ENCODE data around the gene GALM.

The GALM gene

DNA sequence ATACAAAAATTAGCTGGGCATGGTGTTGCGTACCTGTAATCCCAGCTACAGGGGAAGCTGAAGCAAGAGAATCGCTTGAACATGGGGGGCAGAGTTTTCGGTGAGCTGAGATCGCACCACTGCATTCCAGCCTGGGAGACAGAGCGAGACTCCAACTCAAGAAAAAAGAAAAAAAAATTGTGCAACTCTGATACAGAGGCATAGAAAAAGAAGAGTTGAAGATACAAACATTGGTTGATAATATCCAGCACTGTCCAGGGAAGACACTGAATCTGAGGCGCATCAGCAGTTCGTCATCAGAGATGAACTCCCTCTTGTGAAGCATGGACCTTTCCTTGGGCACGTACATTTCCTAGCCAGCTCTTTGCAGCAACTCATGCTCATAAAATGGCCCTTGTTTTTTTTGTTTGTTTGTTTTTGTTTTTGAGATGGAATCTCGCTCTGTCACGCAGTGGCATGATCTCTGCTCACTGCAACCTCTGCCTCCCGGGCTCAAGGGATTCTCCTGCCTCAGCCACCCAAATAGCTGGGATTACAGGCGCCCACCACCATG lies 16.7 kb upstream of the GALM start:
- no peak for DNase-seq (ENCODE audit: low spot score)

DNA sequence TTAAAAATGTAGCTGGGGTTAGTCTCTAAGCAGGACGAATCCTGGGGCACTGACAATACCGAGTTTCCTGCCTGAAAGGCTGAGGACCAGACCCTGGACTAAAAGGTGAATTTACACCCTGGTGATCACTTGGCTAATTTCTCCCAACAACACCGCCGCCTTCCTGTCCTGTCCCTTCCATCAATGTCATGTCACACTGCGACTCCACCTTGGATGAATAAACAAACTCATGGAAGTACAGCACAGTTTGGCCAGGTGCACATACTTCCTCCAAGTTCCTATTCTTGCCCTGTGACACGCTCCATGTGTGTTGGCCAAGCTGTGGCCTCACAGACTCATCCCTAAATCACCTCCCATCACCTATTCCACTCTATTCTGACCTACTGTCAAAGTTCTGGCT lies 15.9 kb upstream of the GALM start:
- no peak for DNase-seq (ENCODE audit: low spot score)

DNA sequence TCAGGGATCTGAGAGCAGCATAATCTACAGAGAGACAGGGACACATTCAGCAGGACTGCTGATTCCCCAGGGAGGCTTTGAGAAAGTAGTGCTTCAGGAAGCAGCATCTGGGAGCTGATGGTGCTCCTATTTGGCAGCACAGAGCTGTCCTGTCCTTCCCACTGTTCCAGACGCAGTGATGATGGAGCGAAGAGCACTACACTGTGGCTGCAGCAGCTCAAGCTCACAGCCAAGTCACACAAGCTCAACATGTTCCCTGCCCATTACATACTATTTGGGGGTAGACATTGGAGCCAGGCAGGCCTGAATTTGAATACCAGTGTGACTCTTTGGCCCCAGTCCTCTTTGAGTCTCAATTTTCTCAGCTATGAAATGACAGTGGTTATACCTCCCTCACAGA lies 15.2 kb upstream of the GALM start:
- peak; percentile 32 for DNase-seq (ENCODE audit: low spot score)

DNA sequence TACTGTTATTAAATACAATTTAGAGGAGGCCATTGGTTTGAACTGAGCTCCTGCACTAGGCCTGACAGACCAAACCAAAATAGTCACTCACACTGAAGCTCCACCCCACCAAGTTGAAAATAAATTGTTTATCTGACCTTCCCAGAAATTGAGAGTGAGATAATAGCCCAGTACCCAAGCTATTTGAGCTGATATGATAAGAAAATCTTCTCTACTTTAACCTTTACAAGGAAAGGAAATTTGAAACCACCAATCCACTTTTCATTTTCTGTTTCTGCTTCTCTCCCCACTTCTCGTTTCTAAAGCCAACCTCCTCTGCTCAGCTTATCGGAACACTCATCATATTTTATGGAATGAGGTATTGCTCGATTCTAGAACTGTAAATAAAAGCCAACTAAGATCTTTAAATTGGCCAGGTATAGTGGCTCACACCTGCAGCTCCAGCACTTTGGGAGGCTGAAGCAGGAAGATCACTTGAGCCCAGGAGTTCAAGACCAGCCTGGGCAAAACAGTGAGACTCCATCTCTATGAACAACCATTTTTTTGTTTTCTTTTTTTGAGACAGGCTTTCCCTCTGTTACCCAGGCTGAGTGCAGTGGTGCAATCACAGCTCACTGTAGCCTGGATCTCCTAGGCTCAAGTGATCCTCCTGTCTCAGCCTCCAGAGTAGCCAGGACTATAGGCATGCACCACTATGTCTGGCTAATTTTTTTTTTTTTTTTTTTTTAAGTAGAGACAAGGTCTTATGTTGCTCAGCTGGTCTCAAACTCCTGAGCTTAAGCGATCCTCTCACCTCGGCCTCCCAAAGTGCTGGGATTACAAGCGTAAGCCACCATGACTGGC lies 13.3 kb upstream of the GALM start:
- no peak for DNase-seq (ENCODE audit: low spot score)

DNA sequence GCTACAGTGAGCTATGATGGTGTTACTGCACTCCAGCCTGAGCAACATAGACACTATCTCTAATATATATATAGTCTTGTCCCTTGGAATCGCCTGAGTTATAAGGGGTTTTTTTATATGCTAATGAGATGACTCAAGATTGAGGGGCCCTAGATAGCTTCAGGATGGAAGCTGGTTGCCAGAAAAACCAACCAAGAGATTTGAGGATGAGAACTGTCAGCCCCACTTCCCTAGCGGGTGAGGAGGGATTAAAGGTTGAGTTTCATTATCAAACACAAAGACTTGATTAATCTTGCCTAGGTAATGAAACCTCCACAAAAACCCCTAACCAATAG lies 12.6 kb upstream of the GALM start:
- no peak for DNase-seq (ENCODE audit: low spot score)

DNA sequence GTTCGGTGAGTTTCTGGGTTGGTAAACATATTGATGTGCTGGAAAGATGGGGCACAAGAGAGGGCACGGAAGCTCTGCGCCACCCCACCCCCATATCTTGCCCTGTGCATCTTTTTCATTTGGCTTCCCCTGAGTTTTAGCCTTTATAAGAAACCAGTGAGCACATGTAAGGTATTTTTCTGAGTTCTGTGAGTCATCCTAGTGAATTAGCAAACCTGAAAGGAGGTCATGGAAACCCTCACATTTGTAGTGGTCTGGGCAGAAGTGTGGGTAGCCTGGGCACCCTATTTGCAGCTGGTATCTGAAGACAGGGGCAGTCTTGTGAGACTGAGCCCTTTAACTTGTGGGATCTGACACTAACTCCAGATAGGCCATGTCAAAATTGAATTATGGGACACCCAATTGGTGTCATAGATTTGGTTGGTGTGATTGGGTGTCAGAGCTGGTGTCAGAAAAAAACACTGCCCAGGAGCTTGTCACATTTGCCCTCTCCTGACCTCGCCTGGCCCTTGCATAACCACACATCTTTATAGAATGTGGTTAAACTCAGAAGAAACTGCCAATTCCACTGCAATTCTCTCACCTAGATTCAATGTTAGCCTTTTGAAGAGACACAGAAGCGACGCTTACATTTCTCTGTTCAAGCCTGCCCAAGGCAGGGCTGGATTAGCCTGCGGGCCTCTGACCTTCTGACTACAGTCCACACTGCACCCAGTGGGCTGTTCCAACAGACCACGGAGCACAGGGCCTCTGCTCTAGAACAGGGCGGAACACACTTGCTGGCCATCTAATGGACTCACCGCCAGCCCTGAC lies 12.0 kb upstream of the GALM start:
- DNase-seq (ENCODE audit: low spot score) = no peak

DNA sequence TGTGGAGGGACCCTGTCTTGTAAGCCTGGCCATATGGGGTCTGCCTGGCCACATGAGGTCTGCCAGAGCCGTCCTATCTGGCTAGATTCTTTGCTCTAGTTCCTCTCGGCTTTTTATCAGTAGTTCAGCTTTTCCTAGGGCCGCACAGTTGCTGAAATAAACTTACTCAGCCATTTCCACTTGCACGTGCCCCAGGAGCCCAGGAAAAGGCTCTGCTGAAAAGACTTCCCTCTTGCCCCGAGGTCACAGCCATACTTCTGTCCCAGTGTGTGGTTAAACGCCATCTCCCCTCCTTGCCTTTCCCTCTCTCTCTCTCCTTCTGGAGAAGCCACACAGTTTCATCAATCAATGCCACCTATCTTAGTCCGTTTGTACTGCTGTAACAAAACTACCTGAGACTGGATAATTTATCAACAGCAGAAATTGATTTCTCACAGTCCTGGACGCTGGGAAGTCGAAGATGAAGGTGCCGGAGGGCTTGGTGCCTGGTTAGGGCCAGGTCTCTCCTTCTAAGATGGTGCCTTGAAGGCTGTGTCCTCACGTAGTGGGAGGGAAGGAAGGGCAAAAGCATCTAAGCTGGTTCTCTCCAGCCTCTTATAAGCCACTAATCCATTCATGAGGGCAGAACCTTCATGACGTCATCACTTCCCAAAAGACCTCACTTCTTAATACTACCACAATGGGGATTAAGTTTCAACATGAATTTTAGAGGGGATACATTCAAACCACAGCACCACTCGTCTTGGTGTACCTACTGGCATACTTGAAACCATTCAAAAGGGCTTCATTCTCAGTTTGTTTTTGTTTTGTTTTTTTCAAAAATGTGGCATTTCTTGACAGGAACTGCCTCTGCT lies 11.2 kb upstream of the GALM start:
- no peak for DNase-seq (ENCODE audit: low spot score)

DNA sequence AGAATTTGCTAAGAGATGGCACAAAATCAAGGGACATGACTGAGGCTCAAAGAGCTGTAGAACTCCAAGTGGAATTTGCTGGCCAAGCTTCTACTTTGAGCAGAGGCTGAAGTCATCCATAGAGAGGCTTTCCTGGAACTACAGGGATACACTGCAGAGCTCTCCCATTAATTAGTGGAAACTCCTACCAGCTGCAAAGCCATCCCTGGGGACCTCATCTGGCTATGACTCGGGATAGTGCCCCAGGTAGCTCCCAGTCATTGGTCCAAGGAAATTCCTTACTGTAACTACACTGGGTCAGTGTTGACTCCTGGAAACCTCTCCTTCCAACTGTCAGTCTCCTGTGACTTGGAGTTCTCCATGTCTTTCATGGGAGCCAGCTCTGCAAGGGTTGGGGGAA lies 10.5 kb upstream of the GALM start:
- DNase-seq (ENCODE audit: low spot score) = no peak

DNA sequence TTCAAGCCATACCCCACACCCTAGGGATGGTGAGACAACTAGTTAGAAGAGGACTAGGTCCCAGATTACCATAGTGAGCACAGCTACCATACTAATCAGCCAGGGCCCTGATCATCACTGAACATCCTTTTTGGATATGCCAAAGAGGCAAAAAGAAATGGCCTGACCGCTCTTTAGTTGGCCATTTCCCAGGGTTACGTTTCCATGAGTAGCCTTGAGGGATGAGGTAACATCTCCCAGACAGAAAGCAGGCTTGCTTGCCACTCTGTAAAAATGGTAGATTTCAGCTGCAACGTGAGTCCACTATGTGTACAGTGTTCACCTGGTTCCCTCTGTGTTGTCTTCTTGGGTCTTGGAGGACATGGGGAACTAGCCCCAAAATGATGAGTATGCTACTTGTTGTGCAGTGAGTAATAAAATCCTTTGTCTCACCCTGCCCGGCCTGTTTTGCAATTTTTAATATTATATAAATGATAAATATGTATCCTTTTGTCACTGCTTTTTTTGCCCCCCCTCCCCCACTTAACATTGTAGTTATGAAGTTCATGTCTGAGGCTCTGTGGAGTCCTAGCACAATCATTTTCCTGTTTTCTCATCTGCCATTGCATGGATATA lies 8.9 kb upstream of the GALM start:
- DNase-seq (ENCODE audit: low spot score) = no peak

DNA sequence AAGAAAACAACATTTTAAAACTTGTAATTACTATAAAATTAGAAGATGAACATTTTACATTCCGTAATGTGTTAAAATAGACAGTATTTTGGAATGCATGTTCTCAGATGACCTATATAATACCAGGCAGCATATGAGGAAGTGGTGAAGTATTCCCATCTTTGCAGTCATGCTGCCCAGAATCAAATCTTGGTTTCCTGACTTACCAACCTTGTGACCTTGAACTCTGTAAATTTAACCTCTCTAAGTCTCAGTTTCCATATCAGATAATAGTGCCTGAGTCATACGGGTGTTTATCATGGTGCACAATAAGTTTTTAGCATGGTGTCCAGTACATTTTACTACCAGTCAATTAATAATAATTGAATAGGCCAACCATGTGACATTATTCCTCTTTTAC lies 7.3 kb upstream of the GALM start:
- DNase-seq (ENCODE audit: low spot score) = no peak

DNA sequence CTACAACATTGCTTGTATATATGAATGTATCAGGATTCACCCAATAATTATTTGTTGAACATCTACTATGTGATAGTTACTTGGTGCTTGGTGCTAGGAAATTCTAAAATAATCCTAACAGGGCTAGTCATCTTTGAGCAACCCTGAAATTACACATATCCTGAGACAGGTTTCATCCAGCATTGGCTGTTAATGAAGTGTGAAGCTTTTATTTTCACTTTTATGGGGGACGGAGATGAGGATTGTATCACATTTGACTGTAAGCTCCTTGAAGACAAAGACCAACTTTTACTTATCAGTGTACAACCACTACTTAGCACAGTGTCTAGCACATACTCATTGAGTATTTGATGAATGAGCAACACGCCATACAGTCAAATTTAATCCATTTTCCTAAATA lies 6.8 kb upstream of the GALM start:
- DNase-seq (ENCODE audit: low spot score) = no peak

DNA sequence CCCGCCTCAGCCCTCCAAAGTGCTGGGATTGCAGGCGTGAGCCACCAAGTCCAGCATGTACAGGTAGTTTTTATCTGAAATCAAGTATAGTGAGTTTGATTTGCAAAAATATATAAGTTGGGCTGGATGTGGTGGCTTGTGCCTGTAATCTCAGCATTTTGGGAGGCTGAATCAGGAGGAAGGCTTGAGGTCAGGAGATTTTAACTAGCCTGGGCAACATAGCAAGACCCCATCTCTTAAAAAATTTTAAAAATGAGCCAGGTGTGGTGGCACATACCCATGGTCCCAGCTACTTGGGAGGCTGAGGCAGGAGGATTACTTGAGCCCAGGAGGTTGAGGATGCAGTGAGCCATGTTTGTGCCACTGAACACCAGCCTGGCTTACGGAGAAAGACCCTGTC lies 5.6 kb upstream of the GALM start:
- no peak for DNase-seq (ENCODE audit: low spot score)

DNA sequence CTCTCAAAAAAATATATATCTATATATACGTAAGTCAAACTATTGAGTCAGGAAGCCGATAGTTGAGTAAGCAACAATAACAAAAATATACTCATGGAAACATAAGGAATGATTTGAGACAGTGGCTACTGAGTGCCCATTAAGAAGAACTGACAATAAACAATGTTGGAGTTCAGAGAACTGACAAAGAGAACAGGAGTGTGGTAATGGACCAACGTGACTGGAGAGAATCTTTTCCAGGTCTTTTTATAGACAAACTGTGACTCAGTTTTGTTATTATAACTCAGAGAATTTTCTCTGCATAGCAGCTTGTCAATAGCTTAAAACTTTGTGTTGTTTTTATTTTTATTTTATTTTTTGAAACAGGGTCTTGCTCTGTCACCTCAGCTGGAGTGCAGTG lies 4.6 kb upstream of the GALM start:
- no peak for DNase-seq (ENCODE audit: low spot score)

DNA sequence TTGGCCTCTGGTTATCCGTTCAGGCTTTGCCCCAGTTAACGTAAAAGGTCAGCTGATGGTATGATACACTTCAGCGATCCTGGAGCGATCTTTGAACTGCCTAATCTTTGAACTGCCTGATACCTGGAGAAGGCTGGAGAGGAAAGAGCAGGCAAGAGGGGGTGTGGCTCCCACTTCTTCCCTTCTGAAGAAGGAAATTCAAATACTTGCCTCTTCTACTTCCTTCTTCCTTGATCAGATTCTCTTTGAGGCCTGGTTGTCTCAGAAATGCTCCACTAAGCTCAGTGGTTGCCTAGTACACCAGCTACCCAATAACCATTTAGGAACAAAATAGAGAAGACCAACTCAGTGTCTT lies 619 bp downstream of the GALM start:
- DNase-seq (ENCODE audit: low spot score) = no peak

DNA sequence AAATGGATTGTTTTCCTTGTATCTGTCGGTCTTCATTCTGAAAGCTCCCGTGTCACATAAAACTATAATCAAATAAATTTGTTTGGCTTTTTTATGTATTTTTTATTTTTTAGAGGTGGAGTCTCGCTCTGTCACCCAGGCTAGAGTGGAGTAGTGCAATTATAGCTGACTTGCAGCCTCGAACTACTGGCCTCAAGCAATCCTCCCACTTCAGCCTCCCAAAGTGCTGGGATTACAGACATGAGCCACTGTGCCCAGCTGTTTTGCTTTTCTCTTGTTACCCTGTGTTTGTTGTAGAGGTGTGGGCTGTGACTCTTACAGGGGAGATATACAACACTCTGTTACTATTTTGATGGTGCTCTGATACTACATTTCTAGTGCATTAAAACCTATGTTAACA lies 2.2 kb downstream of the GALM start:
- no peak for DNase-seq (ENCODE audit: low spot score)

DNA sequence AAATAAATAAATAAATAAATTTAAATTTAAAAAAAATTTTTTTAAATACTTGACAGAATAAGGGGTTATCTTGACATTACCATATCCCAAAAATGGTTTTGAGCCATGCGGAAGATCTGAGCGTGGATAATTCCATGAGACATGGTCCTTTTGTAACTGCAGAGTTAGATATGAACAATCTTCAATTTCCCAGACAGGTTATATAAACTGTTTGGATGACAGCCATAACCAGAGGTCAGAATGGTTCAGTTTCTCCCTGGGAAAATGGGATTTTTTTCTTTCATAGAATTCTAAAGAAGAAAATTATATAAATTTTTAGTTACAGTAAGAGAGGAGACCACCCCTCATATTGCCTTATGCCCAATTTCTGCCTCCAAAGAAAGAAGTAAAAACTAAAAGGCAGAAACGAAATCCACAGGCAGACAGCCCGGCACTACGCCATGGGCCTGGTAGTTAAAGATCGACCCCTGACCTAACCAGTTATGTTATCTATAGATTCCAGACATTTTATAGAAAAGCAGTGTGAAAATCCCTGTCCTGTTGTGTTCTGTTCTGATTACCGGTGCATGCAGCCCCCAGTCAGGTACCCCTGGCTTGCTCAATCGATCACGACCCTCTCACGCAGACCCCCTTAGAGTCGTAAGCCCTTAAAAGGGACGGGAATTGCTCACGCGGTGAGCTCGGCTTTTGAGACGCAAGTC lies 3.0 kb downstream of the GALM start:
- no peak for DNase-seq (ENCODE audit: low spot score)

DNA sequence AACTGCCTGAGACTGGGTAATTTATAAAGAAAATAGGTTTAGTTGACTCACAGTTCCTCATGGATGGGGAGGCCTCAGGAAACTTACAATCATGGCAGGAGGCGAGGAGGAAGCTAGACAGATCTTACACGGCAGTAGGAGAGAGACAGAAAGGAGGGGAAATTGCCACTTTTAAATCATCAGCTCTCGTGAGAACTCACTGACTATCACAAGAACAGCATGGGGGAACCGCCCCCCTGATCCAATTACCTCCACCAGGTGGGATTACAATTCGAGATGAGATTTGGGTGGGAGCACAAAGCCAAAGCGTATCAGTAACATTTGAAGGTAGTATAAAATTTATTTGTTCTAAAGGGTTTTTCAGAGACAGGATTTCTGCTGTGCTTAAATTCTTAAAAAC lies 5.4 kb downstream of the GALM start:
- no peak for DNase-seq (ENCODE audit: low spot score)

DNA sequence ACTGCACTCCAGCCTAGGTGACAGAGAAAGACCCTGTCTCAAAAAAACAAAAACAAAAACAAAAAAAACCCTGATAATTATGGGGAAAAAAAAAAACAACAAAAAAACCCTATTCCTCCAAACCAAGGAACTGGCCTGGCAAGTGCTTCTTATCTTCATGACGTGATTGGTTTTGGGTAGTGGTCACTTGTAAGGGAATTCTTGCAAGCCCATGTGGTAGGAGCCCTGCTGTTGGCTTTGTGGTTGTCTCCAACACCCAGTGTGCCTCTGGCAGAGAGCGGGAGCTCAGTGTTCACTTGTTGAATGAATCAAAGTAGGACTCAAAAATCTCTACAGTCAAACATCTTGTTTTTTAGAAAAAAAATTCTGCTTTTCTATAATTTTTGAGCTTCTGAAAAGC lies 6.0 kb downstream of the GALM start:
- DNase-seq (ENCODE audit: low spot score) = no peak

DNA sequence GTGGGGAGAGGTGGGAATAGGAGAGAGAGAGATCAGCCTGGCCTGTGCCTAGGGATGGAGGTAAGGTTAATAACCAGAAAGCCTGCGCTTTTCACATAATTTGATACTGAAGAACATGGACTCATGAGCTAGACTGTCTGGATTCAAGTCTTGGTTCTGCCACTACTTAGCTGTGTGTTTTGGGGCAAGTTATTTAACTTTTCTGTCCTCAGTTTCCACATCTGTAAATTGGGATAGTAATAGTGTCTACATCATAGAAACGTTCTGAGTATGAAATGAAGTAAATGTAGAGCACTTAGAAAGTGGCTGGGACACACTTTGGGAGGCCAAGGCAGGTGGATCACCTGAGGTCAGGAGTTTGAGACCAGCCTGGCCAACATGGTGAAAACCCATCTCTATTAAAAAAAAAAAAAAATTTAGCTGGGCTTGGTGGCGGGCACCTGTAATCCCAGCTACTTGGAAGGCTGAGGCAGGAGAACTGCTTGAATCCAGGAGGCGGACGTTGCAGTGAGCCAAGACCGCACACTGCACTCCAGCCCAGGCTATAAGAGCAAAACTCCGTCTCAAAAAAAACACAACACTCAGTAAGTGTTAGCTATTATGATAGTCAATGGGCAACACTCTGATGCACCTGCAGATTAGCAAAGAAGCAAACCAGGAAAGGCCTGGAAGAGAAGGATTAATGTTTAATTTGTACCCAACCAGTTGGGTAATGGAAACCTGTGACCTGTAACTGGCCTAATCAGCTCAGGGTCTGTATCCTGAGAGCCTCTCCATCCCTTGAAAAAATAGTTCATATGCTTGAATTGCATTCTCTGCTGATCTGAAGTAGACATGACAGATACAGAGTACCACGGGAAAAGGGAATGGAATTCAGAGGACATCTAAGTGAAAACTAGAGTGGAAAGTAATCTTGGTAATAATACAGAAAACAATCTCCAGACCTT lies 6.8 kb downstream of the GALM start:
- DNase-seq (ENCODE audit: low spot score) = no peak

DNA sequence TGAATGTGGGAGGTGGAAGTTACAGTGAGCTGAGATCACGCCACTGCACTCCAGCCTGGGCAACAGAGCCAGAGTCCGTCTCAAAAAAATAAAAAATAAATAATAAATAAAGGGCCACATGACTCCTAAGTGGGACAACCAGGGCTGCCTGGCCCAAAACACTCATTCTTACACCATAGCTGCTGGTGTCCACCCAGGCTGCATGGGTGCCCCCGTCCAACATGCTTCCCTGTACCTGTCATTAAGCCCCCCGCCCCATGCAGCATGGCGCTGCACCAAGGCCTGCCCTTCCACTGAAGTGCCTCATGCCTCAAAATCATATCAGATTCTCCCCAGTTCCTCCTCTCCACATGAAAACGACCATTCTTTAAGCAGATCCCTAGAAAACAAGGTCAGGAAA lies 10.8 kb downstream of the GALM start:
- DNase-seq (ENCODE audit: low spot score) = no peak
